ENCODE data around the gene DNAJB8. TPM values are rescaled to one million over a fixed set of nuclear protein-coding genes. Genes with fewer than 3 reads are reported as not detected.

Gene DNAJB8
- total RNA-seq, 1 experiment from 2014 or later: not detected

DNA sequence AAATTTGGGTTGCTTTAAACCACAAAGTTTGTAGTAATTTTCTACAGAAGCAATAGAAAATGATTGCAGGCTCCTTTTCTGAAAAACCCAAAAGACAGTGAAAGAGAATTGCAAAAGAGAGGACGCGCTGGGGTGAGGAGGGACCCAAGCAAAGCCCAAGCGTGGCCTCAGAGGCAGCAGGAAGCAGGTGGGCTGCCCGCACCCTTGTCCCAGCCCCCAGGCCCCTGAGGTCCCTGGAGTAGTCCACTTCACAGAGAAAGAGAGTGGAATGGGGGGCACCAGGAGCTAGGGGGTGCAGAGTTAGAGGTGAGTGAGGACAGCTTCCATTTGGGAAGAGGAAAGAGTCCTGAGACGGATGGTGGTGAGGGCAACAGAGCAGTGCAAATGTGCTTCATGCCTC is 11.6 kb downstream of the DNAJB8 start:
- H3K9me3 Mint-ChIP-seq (ENCODE audit: unreplicated experiment): no peaks in the 10 kb centered on the region
- DNase-seq: no peak
- ChIA-PET POLR2A (no interaction called here), CTCF (no interaction called here)
- no TSS peak for BruUV-seq (replicated peaks)
- Histone ChIP-seq H3K4me3 (ENCODE audit: low read depth, low read length) (no peak overlapping the region), H3K4me1 (no peaks in the 10 kb centered on the region), H3K9me3 (no peaks in the 10 kb centered on the region), H3K27me3 (replicated peaks; ENCODE audit: control insufficient read depth, insufficient read depth, low read length) (no peaks in the 10 kb centered on the region), H3K36me3 (ENCODE audit: control insufficient read depth, insufficient read depth, low read length) (no peaks in the 10 kb centered on the region)
- H3K4me1 Mint-ChIP-seq (ENCODE audit: low read depth, unreplicated experiment): no peaks in the 10 kb centered on the region
- H3K4me3 Mint-ChIP-seq (ENCODE audit: unreplicated experiment): no peak overlapping the region
- H3K36me3 Mint-ChIP-seq (ENCODE audit: insufficient read depth, unreplicated experiment): no peaks in the 10 kb centered on the region
- intact Hi-C loops (cut with micrococcal nuclease; ENCODE audit: unreplicated experiment): no loop called here
- peaks cover 22% of the 10 kb centered on the region for H3K27me3 Mint-ChIP-seq (ENCODE audit: insufficient read depth, unreplicated experiment)
- H3K27ac Mint-ChIP-seq (ENCODE audit: unreplicated experiment): no peak overlapping the region
- TF ChIP-seq, protein P1, sequence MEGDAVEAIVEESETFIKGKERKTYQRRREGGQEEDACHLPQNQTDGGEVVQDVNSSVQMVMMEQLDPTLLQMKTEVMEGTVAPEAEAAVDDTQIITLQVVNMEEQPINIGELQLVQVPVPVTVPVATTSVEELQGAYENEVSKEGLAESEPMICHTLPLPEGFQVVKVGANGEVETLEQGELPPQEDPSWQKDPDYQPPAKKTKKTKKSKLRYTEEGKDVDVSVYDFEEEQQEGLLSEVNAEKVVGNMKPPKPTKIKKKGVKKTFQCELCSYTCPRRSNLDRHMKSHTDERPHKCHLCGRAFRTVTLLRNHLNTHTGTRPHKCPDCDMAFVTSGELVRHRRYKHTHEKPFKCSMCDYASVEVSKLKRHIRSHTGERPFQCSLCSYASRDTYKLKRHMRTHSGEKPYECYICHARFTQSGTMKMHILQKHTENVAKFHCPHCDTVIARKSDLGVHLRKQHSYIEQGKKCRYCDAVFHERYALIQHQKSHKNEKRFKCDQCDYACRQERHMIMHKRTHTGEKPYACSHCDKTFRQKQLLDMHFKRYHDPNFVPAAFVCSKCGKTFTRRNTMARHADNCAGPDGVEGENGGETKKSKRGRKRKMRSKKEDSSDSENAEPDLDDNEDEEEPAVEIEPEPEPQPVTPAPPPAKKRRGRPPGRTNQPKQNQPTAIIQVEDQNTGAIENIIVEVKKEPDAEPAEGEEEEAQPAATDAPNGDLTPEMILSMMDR (IDR thresholded peaks at IDR 0.05; ENCODE audit: insufficient read depth in 1 of 2, low read depth in 1 of 2, low read length in 1 of 2, severe bottlenecking in 1 of 2, unreplicated experiment in 1 of 2): no peak

DNA sequence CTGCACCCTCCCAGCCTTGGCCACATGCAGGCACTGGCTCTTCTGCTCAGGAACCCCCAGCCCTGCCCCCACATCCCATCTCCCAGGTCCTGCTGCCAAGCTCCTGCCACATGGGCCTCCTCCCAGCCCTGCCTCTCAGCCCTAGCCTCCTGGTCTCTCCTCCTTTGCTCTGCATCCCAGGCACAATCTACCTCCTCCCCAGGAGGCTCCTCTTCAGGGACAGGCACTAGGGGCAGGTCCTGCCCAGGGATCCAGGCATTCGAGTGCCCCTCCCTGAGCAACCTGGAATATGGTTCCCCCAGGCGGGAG is 12.4 kb downstream of the DNAJB8 start:
- Mint-ChIP-seq H3K4me1 (ENCODE audit: low read depth, unreplicated experiment) (no peaks in the 10 kb centered on the region), H3K27ac (ENCODE audit: unreplicated experiment) (no peak overlapping the region), H3K9me3 (ENCODE audit: unreplicated experiment) (no peaks in the 10 kb centered on the region), H3K36me3 (ENCODE audit: insufficient read depth, unreplicated experiment) (no peaks in the 10 kb centered on the region), H3K27me3 (ENCODE audit: insufficient read depth, unreplicated experiment) (peaks cover 22% of the 10 kb centered on the region), H3K4me3 (ENCODE audit: unreplicated experiment) (no peak overlapping the region)
- Histone ChIP-seq H3K9me3 (no peaks in the 10 kb centered on the region), H3K27me3 (replicated peaks; ENCODE audit: control insufficient read depth, insufficient read depth, low read length) (no peaks in the 10 kb centered on the region), H3K4me3 (ENCODE audit: low read depth, low read length) (no peak overlapping the region), H3K36me3 (ENCODE audit: control insufficient read depth, insufficient read depth, low read length) (no peaks in the 10 kb centered on the region), H3K4me1 (no peaks in the 10 kb centered on the region)
- BruUV-seq (replicated peaks): no TSS peak
- ChIA-PET CTCF (no interaction called here), POLR2A (no interaction called here)
- DNase-seq: no peak
- intact Hi-C loops (cut with micrococcal nuclease; ENCODE audit: unreplicated experiment): no loop called here
- TF ChIP-seq, protein P1 (IDR thresholded peaks at IDR 0.05; ENCODE audit: insufficient read depth in 1 of 2, low read depth in 1 of 2, low read length in 1 of 2, severe bottlenecking in 1 of 2, unreplicated experiment in 1 of 2): no peak

GRCh38 chr3:128453501-128454309 is 13.0 kb downstream of the DNAJB8 start:
- TF ChIP-seq, protein P1 (IDR thresholded peaks at IDR 0.05; ENCODE audit: insufficient read depth in 1 of 2, low read depth in 1 of 2, low read length in 1 of 2, severe bottlenecking in 1 of 2, unreplicated experiment in 1 of 2): no peak
- ChIA-PET POLR2A (no interaction called here), CTCF (no interaction called here)
- H3K27me3 Mint-ChIP-seq (ENCODE audit: insufficient read depth, unreplicated experiment): peaks cover 24% of the 10 kb centered on the region
- no peaks in the 10 kb centered on the region for H3K4me1 ChIP-seq
- H3K36me3 ChIP-seq (ENCODE audit: control insufficient read depth, insufficient read depth, low read length): no peaks in the 10 kb centered on the region
- no peaks in the 10 kb centered on the region for H3K9me3 Mint-ChIP-seq (ENCODE audit: unreplicated experiment)
- no peaks in the 10 kb centered on the region for H3K9me3 ChIP-seq
- DNase-seq: no peak
- H3K27me3 ChIP-seq (replicated peaks; ENCODE audit: control insufficient read depth, insufficient read depth, low read length): no peaks in the 10 kb centered on the region
- BruUV-seq (replicated peaks): no TSS peak
- no peaks in the 10 kb centered on the region for H3K36me3 Mint-ChIP-seq (ENCODE audit: insufficient read depth, unreplicated experiment)
- H3K27ac Mint-ChIP-seq (ENCODE audit: unreplicated experiment): no peak overlapping the region
- no peaks in the 10 kb centered on the region for H3K4me1 Mint-ChIP-seq (ENCODE audit: low read depth, unreplicated experiment)
- intact Hi-C loops (cut with micrococcal nuclease; ENCODE audit: unreplicated experiment): no loop called here
- H3K4me3 ChIP-seq (ENCODE audit: low read depth, low read length): no peak overlapping the region
- no peak overlapping the region for H3K4me3 Mint-ChIP-seq (ENCODE audit: unreplicated experiment)

Data from Caco-2 (cell line).